Ishikawa (cell line): ENCODE data around the gene PUSL1.

Experiments used
- CREB1 ChIP-seq: IDR thresholded peaks from 2 replicates; pipeline ENCODE4 v1.6.1; 2012; ENCODE audit warnings: low read depth
- EGR1 ChIP-seq: IDR thresholded peaks from 2 replicates; pipeline ENCODE4 v1.6.1; 2012
- EP300 ChIP-seq: IDR thresholded peaks from 2 replicates; pipeline ENCODE4 v1.6.1; 2012; ENCODE audit warnings: borderline replicate concordance
- FOXM1 ChIP-seq: IDR thresholded peaks from 2 replicates; pipeline ENCODE4 v1.6.1; 2012; ENCODE audit warnings: low read depth, borderline replicate concordance
- NFIC ChIP-seq: IDR thresholded peaks from 2 replicates; pipeline ENCODE4 v1.6.1; 2012
- RAD21 ChIP-seq: IDR thresholded peaks from 2 replicates; pipeline ENCODE4 v1.6.1; 2012; ENCODE audit warnings: low read depth
- REST ChIP-seq: IDR thresholded peaks from 2 replicates; pipeline ENCODE4 v1.6.1; 2012; ENCODE audit warnings: low read depth, mild to moderate bottlenecking
- TAF1 ChIP-seq: IDR thresholded peaks from 2 replicates; pipeline ENCODE4 v1.6.1; 2012; ENCODE audit warnings: low read depth, mild to moderate bottlenecking
- TEAD4 ChIP-seq: IDR thresholded peaks from 2 replicates; pipeline ENCODE4 v1.6.1; 2012
- YY1 ChIP-seq: IDR thresholded peaks from 2 replicates; pipeline ENCODE4 v1.6.1; 2012; ENCODE audit warnings: low read depth
- ZBTB7A ChIP-seq: IDR thresholded peaks from 2 replicates; pipeline ENCODE4 v1.6.1; 2012; ENCODE audit warnings: low read depth
- TF ChIP-seq, protein P1 (sequence below): IDR thresholded peaks from 2 replicates; pipeline ENCODE4 v1.6.1; 2012

DNA sequence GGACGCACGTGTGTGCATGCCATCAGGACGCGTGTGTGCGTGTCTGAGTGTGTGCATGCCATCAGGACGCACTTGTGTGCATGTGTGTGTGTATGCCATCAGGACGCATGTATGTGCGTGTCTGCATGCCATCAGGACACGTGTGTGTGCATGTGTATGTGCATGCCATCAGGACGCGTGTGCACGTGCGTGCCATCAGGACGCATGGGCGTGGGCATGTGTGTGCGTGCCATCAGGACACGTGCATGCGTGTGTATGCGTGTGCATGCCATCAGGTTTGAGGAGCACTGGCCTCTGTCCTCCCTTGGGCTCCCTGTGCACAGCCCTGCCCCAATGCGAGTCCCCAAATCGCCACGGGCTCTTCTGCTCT is 49.3 kb upstream of the PUSL1 start:
- no peak for TF ChIP-seq RAD21
- TF ChIP-seq EP300 = no peak
- TF ChIP-seq, protein P1, sequence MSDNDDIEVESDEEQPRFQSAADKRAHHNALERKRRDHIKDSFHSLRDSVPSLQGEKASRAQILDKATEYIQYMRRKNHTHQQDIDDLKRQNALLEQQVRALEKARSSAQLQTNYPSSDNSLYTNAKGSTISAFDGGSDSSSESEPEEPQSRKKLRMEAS = no peak
- TF ChIP-seq CREB1 = no peak
- no peak for TF ChIP-seq FOXM1
- TF ChIP-seq EGR1 = no peak
- no peak for TF ChIP-seq REST
- TF ChIP-seq NFIC = no peak
- no peak for TF ChIP-seq ZBTB7A
- no peak for TF ChIP-seq TEAD4
- TF ChIP-seq YY1 = no peak
- TF ChIP-seq TAF1 = no peak
